GM12865 (cell line): ENCODE results near the gene NOL8.

Experiments used
- DNase-seq: peaks from one replicate; pipeline ENCODE4 v3.0.0; 2010; ENCODE audit warnings: low read depth
- H3K4me3 ChIP-seq: 2 replicates; pipeline ENCODE4 v1.5.1; 2011; ENCODE audit warnings: mild to moderate bottlenecking, low read depth, low read length, control low read depth
- TF ChIP-seq, protein P1 (sequence below): IDR thresholded peaks from 2 replicates; pipeline ENCODE4 v1.5.1; 2011; ENCODE audit warnings: low read length, control low read depth, low read depth, inconsistent platforms; ENCODE audit not compliant: insufficient read depth; ENCODE audit errors: missing control alignments

NOL8 gene

DNA sequence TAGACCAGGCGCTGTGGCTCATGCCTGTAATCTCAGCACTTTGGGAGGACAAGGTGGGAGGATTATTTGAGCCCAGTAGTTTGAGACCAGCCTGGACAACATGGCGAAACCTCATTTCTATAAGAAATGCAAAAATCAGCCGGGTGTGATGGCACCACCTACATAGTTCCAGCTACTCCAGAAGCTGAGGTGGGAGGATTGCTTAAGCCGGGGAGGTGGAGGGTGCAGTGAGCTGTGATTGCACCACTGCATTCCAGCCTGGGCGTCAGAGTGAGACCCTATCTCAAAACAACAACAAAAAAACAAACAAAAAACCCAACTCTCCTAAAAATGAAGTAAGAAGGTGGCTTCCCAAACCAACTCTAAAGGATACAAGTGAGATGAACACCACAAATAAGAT is 54.6 kb downstream of the NOL8 start:
- no peak for DNase-seq
- TF ChIP-seq, protein P1, sequence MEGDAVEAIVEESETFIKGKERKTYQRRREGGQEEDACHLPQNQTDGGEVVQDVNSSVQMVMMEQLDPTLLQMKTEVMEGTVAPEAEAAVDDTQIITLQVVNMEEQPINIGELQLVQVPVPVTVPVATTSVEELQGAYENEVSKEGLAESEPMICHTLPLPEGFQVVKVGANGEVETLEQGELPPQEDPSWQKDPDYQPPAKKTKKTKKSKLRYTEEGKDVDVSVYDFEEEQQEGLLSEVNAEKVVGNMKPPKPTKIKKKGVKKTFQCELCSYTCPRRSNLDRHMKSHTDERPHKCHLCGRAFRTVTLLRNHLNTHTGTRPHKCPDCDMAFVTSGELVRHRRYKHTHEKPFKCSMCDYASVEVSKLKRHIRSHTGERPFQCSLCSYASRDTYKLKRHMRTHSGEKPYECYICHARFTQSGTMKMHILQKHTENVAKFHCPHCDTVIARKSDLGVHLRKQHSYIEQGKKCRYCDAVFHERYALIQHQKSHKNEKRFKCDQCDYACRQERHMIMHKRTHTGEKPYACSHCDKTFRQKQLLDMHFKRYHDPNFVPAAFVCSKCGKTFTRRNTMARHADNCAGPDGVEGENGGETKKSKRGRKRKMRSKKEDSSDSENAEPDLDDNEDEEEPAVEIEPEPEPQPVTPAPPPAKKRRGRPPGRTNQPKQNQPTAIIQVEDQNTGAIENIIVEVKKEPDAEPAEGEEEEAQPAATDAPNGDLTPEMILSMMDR, result no peak
- H3K4me3 ChIP-seq, result no peak overlapping the region

DNA sequence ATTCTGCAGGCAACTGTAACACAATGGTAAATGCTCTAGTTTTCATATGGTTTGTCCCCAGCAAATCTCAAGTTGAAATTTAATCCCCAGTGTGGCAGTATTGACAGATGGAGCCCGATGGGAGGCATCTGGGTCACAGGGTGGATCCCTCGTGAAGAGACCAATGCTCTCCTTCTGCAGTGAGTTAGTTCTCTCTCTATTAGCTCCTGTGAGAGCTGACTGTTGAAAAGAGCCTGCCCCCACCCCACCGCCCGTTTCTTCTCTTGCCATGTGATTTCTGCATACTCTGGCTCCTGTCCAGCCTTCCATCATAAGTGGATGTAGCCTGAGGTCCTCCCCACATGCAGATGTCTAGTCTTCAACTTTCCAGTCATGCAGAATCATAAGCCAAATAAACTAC is 58.7 kb downstream of the NOL8 start:
- TF ChIP-seq, protein P1, result no peak
- no peak for DNase-seq
- H3K4me3 ChIP-seq, result no peak overlapping the region

DNA sequence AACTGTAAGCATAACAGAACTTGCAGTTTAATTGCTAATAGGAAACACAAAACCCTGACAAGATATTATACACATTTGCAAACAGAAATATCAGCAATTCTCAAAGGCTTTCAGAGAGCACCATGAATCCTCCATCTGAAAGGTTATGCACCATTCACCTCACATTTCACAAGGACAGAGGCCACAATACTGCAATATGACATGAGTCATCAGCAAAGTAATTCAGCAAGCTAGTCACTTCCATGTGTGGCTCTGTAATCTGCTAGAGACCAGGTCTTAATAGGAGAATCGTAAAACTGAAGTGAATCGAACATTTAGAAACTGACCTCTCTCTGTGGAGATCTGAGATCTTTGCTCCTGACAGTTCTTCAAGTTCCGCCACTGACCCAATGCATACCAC is 60.0 kb downstream of the NOL8 start:
- TF ChIP-seq, protein P1, result no peak
- H3K4me3 ChIP-seq, result no peak overlapping the region
- no peak for DNase-seq

DNA sequence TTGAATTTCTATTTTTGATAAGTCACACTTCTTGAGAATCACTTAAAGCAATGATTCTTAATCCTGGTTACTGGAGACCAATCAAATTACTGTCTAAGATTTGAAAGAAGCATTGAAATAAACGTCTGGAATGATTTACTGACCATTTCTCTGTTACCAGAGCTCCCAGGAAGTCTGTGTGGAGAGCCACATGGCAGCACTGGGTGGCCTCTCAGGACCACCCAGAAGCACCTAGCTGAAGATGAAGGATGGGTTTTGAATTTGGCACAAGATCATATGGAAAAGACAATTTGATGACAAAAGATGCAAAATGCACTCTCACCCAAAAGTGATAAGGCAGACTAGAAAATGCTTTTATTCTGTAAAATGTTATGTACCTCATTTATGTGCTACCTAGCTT is 62.0 kb downstream of the NOL8 start:
- H3K4me3 ChIP-seq, result no peak overlapping the region
- DNase-seq, result no peak
- TF ChIP-seq, protein P1, result no peak

DNA sequence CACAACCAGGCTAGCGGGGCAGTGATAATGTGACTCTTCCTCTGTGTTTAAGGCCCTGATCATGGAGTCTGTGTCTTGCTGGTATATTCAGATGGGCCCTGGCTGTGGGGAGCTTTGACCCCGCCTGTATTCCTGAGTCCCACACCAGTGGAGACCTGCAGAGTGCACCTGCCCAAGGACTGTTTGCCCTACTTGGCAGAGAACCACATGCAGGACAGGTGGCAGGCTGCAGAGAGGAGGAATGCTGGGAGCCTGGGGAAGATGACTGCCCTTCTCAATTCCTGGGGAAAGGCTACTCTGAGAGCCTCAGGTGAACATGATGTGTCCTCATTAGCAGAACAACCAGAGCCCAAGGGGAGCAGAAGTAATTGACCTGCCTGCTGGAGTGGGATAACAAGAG is 67.8 kb downstream of the NOL8 start:
- TF ChIP-seq, protein P1, result no peak
- no peak for DNase-seq
- no peak overlapping the region for H3K4me3 ChIP-seq

DNA sequence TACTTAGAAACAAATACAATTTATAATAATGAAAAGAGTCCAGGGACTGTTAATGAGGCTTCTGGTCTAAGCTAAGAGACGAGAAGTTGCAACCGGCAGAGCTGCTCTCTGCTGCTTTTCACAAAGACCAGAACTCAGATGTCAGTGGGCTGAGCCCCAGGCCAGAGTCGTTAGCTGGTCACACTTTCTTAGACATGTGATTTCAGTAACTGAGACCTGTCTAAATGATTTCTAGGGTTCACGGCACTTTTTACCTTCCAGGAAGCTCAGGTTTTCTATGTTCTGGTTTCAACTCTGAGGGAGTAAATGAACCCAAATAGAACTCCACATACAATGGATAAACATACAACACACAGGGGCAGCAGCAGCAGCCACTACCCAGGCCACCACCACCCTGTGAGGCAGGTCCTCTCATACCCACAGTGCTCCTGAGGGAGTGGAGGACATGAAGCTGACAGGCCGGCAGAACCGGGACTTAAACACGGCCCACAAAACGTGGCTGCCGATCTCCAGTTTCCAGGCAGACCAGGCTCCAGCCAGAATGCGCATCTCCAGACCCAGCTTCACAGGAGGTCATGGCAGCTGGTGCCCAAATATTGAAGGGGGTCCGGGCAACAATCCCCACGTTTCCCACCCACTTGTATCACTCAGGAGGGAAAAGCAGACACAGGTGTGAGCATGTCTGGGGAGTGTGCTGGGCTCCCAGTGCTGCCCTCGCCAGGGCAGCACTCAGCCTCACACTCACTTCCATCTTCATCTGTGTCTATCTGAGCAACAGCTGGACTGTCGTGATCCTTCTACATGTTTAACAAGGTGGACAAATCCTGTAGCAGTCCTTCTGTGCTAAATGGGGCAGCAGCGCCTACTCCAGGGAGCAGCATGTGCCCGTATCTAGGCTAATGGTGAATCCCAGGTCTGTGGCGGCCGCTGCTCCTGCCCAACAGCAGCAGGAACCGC is 70.5 kb downstream of the NOL8 start:
- no peak for DNase-seq
- no peak overlapping the region for H3K4me3 ChIP-seq
- TF ChIP-seq, protein P1, result no peak
